ENCODE data around the gene NFATC2. TPM values are rescaled to one million over a fixed set of nuclear protein-coding genes. Genes with fewer than 3 reads are reported as not detected.

The NFATC2 gene
- total RNA-seq, 1 experiment from 2014 or later: 0.07 TPM

DNA sequence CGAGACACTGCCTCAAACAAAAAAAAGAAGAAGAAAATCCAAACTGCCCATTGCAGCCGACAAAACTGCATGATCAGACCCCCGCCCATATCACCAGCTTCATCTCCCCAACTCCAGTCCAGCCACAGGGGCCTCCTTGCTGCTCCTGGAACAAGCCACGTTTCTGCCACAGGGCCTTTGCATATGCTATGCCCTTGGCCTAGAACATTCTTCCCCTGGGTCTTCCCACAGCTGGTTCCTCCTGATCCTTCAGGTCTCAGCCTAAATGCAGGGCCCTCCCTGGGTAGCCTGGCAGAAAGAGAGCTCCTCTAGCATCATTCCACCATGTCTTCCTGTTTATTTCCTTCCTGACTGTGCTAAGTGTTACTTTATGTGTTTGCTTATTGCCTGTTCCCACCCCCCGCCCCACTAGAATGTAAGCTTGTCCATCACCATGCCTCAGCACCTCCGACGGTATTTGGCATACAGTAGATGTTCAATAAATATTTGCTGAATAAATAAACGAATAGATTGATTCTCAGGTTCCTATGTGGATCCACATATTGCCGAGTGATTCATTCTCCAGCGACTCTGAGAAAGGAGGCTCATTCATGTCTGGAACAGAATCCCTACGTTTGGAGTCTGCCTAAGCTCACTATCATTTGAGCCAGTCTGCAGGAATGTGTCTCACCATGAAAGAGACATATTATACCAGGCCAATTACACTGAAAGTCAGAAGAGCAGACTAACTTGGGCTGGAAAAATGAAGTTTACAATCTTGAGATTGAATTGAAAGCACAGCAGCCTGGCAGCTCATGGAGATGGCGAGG lies 56.1 kb downstream of the NFATC2 start:
- H3K36me3 Mint-ChIP-seq (ENCODE audit: insufficient read depth, unreplicated experiment): no peaks in the 10 kb centered on the region
- TF ChIP-seq, protein P1, sequence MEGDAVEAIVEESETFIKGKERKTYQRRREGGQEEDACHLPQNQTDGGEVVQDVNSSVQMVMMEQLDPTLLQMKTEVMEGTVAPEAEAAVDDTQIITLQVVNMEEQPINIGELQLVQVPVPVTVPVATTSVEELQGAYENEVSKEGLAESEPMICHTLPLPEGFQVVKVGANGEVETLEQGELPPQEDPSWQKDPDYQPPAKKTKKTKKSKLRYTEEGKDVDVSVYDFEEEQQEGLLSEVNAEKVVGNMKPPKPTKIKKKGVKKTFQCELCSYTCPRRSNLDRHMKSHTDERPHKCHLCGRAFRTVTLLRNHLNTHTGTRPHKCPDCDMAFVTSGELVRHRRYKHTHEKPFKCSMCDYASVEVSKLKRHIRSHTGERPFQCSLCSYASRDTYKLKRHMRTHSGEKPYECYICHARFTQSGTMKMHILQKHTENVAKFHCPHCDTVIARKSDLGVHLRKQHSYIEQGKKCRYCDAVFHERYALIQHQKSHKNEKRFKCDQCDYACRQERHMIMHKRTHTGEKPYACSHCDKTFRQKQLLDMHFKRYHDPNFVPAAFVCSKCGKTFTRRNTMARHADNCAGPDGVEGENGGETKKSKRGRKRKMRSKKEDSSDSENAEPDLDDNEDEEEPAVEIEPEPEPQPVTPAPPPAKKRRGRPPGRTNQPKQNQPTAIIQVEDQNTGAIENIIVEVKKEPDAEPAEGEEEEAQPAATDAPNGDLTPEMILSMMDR (IDR thresholded peaks at IDR 0.05; ENCODE audit: unreplicated experiment): no peak
- no peak overlapping the region for H3K4me3 Mint-ChIP-seq (ENCODE audit: unreplicated experiment)
- no peak overlapping the region for H3K27ac Mint-ChIP-seq (ENCODE audit: low read depth, unreplicated experiment)
- intact Hi-C loops (cut with micrococcal nuclease): no loop called here
- DNase-seq (ENCODE audit: unreplicated experiment): no peak
- no peaks in the 10 kb centered on the region for H3K9me3 Mint-ChIP-seq (ENCODE audit: unreplicated experiment)
- H3K4me1 Mint-ChIP-seq (ENCODE audit: insufficient read depth, unreplicated experiment): peaks cover 14% of the 10 kb centered on the region
- ChIA-PET CTCF (interaction anchor here (0.5 to 0.9 kb wide), 4 partner anchors 10 to 1400 kb away, joined by 3 to 5 read pairs (median 4); no protein-coding TSS in a partner anchor), POLR2A (interaction anchor here (1.1 kb wide), 1 partner anchor 30 kb away, joined by 3 read pairs; no protein-coding TSS in a partner anchor)
- no TSS peak for BruUV-seq (replicated peaks)
- peaks cover 26% of the 10 kb centered on the region for H3K27me3 Mint-ChIP-seq (ENCODE audit: insufficient read depth, unreplicated experiment)

DNA sequence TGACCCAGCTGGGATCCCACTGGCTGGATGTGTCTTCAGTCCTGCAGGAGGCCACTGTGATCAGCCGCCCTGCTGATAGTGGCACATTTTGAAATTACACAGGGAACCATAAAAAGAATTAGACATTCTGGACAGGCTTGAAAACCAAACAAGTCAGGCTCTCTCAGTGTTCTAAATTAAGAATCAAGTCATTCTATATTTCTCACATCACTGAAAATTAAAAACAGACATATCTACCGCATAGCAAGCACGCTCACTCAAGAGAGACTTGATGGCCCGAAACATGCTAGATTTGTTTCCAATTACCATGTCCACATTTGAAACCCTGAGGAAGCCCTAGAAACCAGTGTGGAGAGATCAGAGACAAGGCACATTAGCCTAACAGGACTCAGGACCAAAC lies 57.7 kb downstream of the NFATC2 start:
- BruUV-seq (replicated peaks): no TSS peak
- no peak for DNase-seq (ENCODE audit: unreplicated experiment)
- Mint-ChIP-seq H3K9me3 (ENCODE audit: unreplicated experiment) (no peaks in the 10 kb centered on the region), H3K27me3 (ENCODE audit: insufficient read depth, unreplicated experiment) (peaks cover 39% of the 10 kb centered on the region), H3K36me3 (ENCODE audit: insufficient read depth, unreplicated experiment) (no peaks in the 10 kb centered on the region), H3K4me1 (ENCODE audit: insufficient read depth, unreplicated experiment) (peaks cover 14% of the 10 kb centered on the region), H3K4me3 (ENCODE audit: unreplicated experiment) (no peak overlapping the region), H3K27ac (ENCODE audit: low read depth, unreplicated experiment) (no peak overlapping the region)
- TF ChIP-seq, protein P1 (IDR thresholded peaks at IDR 0.05; ENCODE audit: unreplicated experiment): no peak
- POLR2A ChIA-PET: interaction anchor here (0.6 kb wide), 1 partner anchor 598 kb away, joined by 3 read pairs; no protein-coding TSS in a partner anchor
- intact Hi-C loops (cut with micrococcal nuclease): no loop called here
- CTCF ChIA-PET: no interaction called here

DNA sequence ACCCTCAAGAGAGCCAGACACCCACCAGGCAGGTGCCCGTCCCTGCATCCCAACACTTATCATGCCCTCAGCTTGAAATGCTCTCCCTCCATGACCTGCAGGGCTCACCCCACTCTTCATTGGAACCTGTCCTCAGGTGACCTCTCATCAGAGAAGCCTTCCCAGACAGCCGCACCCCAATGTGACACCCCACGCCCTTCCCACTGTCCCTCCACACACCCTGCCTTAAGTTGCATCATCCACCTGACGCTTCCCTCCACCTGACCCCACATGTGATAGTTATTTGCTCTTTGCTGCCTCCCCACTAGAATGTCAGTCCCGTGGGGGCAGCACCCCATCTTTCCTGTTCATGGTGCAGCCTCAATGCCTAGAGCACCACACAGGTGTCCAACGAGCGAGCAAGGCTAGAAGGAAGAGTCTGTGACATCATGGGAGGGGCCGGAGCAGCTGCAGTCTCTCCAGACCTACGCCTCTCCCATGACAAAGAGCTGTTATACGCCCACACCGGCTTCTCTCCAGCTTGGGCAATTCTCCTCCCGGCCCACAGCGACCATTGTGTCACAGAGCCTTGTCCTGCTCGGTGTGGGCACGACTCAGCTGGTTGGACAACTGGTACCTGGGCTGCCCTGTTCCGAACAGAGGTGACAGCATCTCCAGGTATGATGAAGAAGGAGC lies 58.2 kb downstream of the NFATC2 start:
- Mint-ChIP-seq H3K36me3 (ENCODE audit: insufficient read depth, unreplicated experiment) (no peaks in the 10 kb centered on the region), H3K4me3 (ENCODE audit: unreplicated experiment) (no peak overlapping the region), H3K27me3 (ENCODE audit: insufficient read depth, unreplicated experiment) (peaks cover 42% of the 10 kb centered on the region), H3K27ac (ENCODE audit: low read depth, unreplicated experiment) (no peak overlapping the region), H3K9me3 (ENCODE audit: unreplicated experiment) (no peaks in the 10 kb centered on the region), H3K4me1 (ENCODE audit: insufficient read depth, unreplicated experiment) (peaks cover 14% of the 10 kb centered on the region)
- intact Hi-C loops (cut with micrococcal nuclease): no loop called here
- no TSS peak for BruUV-seq (replicated peaks)
- CTCF ChIA-PET: interaction anchor here (0.6 kb wide), 1 partner anchor 210 kb away, joined by 3 read pairs; no protein-coding TSS in a partner anchor
- TF ChIP-seq, protein P1 (IDR thresholded peaks at IDR 0.05; ENCODE audit: unreplicated experiment): no peak
- DNase-seq (ENCODE audit: unreplicated experiment): no peak
- POLR2A ChIA-PET: interaction anchor here (0.6 kb wide), 1 partner anchor 599 kb away, joined by 3 read pairs; no protein-coding TSS in a partner anchor

DNA sequence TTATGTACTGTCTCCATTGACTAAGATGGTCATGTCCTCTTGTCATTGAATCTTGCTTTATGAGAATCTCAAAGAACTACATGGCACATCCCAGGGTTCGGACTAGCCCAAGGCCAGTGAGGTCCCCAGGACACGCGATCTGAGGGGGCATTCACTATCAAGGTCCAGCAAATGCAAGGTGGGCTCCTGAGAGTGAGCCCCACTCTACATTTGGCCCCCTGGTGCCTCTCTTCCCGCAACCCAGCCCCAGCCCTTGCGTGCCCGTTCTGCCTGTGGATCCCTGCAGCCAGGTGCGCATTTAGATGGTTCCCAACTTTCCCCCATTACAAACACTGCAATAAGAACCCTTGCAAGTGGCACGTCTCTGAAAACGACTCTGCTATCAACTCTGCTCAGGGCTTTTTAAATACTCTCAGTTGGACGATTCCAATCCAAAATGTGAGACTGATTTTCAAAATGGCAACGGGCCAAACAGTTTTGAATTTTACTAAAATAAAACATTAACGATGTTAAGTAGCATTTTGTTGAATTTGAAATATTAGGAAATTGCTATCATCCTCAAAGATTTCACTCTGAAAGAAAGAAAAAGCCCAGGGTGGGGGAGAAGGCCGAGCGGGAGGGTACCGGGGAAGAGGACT lies 59.6 kb downstream of the NFATC2 start:
- no TSS peak for BruUV-seq (replicated peaks)
- TF ChIP-seq, protein P1 (IDR thresholded peaks at IDR 0.05; ENCODE audit: unreplicated experiment): no peak
- no peaks in the 10 kb centered on the region for H3K9me3 Mint-ChIP-seq (ENCODE audit: unreplicated experiment)
- ChIA-PET POLR2A (no interaction called here), CTCF (interaction anchor here (0.8 kb wide), 1 partner anchor 102 kb away, joined by 3 read pairs; no protein-coding TSS in a partner anchor)
- no peak for DNase-seq (ENCODE audit: unreplicated experiment)
- H3K27me3 Mint-ChIP-seq (ENCODE audit: insufficient read depth, unreplicated experiment): peaks cover 56% of the 10 kb centered on the region
- intact Hi-C loops (cut with micrococcal nuclease): no loop called here
- H3K36me3 Mint-ChIP-seq (ENCODE audit: insufficient read depth, unreplicated experiment): no peaks in the 10 kb centered on the region
- H3K4me1 Mint-ChIP-seq (ENCODE audit: insufficient read depth, unreplicated experiment): peaks cover 6% of the 10 kb centered on the region
- H3K27ac Mint-ChIP-seq (ENCODE audit: low read depth, unreplicated experiment): no peak overlapping the region
- H3K4me3 Mint-ChIP-seq (ENCODE audit: unreplicated experiment): no peak overlapping the region
